HEK293T (cell line): ENCODE results near the gene INHBC.
"Not testable (repeated sequence)": the region's sequence is repeated elsewhere in the genome, so short reads cannot be mapped to it uniquely, and the experiment has no call there.

Source experiments
- CTCF ChIA-PET: fragments of 350-600 bp; formaldehyde crosslinking; extraction: SDS; loops from one replicate; lab custom pipeline; 2021; ENCODE audit warnings: antibody characterized with exemption, inconsistent platforms; lab: Yijun Ruan, JAX
- POLR2A ChIA-PET: fragments of 350-600 bp; formaldehyde crosslinking; extraction: SDS; loops from one replicate; lab custom pipeline; 2020; ENCODE audit warnings: antibody characterized with exemption, inconsistent platforms; lab: Yijun Ruan, JAX
- DNase-seq: peaks from one replicate; pipeline ENCODE4 v3.0.0; 2012; ENCODE audit warnings: mixed read lengths; ENCODE audit errors: extremely low spot score
- ARNT ChIP-seq: fragments of 450-650 bp; IDR thresholded peaks from 2 replicates; pipeline ENCODE4 v1.6.1; 2017; ENCODE audit warnings: mild to moderate bottlenecking
- BHLHE40 ChIP-seq: fragments of 450-650 bp; IDR thresholded peaks from 2 replicates; pipeline ENCODE4 v1.6.1; 2016; ENCODE audit warnings: mild to moderate bottlenecking, moderate library complexity, borderline replicate concordance
- CTBP1 ChIP-seq: fragments of 450-650 bp; IDR thresholded peaks from 2 replicates; pipeline ENCODE4 v1.6.1; 2016; ENCODE audit warnings: borderline replicate concordance
- ELF4 ChIP-seq: fragments of 450-650 bp; IDR thresholded peaks from 2 replicates; pipeline ENCODE4 v1.6.1; 2017; ENCODE audit warnings: antibody characterized with exemption
- FOXA1 ChIP-seq: fragments of 450-650 bp; IDR thresholded peaks from 2 replicates; pipeline ENCODE4 v1.6.1; 2016; ENCODE audit warnings: mild to moderate bottlenecking
- FOXK2 ChIP-seq: fragments of 450-650 bp; IDR thresholded peaks from 2 replicates; pipeline ENCODE4 v1.6.1; 2016; ENCODE audit warnings: mild to moderate bottlenecking
- FOXM1 ChIP-seq: fragments of 450-650 bp; IDR thresholded peaks from 2 replicates; pipeline ENCODE4 v1.6.1; 2017; ENCODE audit warnings: mild to moderate bottlenecking, borderline replicate concordance
- HDGF ChIP-seq: fragments of 450-650 bp; IDR thresholded peaks from 2 replicates; pipeline ENCODE4 v1.6.1; 2017; ENCODE audit warnings: antibody characterized with exemption, borderline replicate concordance
- L3MBTL2 ChIP-seq: fragments of 450-650 bp; conservative IDR thresholded peaks from 2 replicates; pipeline ENCODE4 v1.6.1; 2016; ENCODE audit warnings: mild to moderate bottlenecking
- LEF1 ChIP-seq: fragments of 450-650 bp; IDR thresholded peaks from 2 replicates; pipeline ENCODE4 v1.6.1; 2017; ENCODE audit warnings: mild to moderate bottlenecking, borderline replicate concordance
- NFRKB ChIP-seq: fragments of 450-650 bp; IDR thresholded peaks from 2 replicates; pipeline ENCODE4 v1.6.1; 2016; ENCODE audit warnings: mild to moderate bottlenecking, moderate library complexity
- SP1 ChIP-seq: fragments of 450-650 bp; IDR thresholded peaks from 2 replicates; pipeline ENCODE4 v1.6.1; 2017
- SUZ12 ChIP-seq: fragments of 450-650 bp; IDR thresholded peaks from 2 replicates; pipeline ENCODE4 v1.6.1; 2016; ENCODE audit warnings: mild to moderate bottlenecking
- TARDBP ChIP-seq: fragments of 450-650 bp; IDR thresholded peaks from 2 replicates; pipeline ENCODE4 v1.6.1; 2016
- ZNF384 ChIP-seq: fragments of 450-650 bp; IDR thresholded peaks from 2 replicates; pipeline ENCODE4 v1.6.1; 2016
- TF ChIP-seq, protein P1 (sequence below): fragments of 450-650 bp; IDR thresholded peaks from 2 replicates; pipeline ENCODE4 v1.6.1; 2016

INHBC gene

DNA sequence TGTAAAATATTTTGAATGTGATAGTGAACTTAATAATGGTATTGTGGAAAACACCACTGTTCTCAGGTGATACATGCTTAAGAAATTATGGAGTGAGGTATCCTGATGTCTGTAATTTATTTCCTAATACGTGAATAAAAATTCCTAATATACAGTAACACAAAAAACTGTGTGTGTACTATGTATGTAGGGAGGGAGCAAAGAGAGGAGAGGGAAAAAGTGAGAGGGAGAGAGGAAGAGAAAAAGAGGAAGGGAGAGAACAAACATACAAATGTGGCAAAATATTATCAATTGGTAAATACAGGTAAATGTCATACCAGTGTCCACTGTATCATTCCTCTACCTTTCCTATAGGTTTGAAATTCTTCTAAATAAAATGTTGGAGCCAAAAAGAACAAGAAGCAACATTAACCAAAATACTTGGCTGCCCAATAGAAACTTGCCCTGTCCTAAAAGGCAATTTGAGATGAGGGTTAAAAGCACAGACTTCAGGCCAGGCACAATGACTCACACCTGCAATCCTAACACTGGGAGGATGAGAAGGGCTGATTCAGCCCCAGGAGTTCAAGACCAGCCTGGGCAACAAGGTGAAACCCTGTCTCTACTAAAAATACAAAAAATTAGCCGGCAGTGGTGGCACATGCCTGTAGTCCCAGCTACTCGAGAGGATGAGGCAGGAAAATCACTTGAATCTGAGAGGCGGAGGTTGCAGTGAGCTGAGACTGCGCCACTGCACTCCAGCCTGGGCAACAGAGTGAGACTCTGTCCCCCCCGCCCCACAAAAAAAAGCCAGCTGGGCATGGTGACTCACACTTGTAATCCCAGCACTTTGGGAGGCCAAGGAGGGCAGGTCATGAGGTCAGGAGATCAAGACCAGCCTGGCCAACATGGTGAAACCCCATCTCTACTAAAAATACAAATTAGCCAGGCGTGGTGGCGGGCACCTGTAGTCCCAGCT is 18.3 kb upstream of the INHBC start:
- ChIA-PET CTCF (no interaction called here), POLR2A (interaction anchor here (1.2 to 1.6 kb wide), 2 partner anchors 36 to 39 kb away, joined by 3 read pairs; partner anchors contain the start of gene INHBE)
- TF ChIP-seq ARNT, result no peak
- no peak for TF ChIP-seq BHLHE40
- no peak for TF ChIP-seq LEF1
- TF ChIP-seq NFRKB, result no peak
- no peak for TF ChIP-seq HDGF
- TF ChIP-seq, protein P1, sequence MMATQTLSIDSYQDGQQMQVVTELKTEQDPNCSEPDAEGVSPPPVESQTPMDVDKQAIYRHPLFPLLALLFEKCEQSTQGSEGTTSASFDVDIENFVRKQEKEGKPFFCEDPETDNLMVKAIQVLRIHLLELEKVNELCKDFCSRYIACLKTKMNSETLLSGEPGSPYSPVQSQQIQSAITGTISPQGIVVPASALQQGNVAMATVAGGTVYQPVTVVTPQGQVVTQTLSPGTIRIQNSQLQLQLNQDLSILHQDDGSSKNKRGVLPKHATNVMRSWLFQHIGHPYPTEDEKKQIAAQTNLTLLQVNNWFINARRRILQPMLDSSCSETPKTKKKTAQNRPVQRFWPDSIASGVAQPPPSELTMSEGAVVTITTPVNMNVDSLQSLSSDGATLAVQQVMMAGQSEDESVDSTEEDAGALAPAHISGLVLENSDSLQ, result no peak
- TF ChIP-seq FOXM1, result no peak
- TF ChIP-seq CTBP1, result no peak
- no peak for DNase-seq

DNA sequence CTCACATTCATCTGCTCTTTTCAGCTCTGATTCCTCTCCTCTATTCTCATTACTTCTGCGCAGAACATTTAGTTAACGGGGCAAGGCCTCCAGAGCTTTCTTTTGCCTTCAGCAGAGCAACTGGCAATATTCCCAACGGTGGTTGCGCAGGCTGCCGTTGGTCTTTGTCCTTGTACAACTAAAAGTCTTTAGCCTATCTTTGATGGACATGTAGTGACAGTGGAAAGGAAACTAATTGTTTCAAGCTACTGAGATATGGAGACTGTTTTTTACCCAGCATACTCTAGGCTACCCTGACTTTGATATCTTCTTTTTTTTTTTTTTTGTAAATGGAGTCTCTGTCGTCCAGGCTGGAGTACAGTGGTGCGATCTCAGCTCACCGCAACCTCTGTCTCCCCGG is 16.3 kb upstream of the INHBC start:
- TF ChIP-seq FOXM1 (no peak), SP1 (no peak), CTBP1 (no peak), NFRKB (no peak), SUZ12 (no peak)
- POLR2A ChIA-PET, result interaction anchor here (1.0 to 1.1 kb wide), 2 partner anchors 8 to 12 kb away, joined by 4 read pairs; no protein-coding TSS in a partner anchor
- DNase-seq, result no peak
- CTCF ChIA-PET, result interaction anchor here (0.7 to 1.2 kb wide), 2 partner anchors 9 to 84 kb away, joined by 3 to 5 read pairs; no protein-coding TSS in a partner anchor

DNA sequence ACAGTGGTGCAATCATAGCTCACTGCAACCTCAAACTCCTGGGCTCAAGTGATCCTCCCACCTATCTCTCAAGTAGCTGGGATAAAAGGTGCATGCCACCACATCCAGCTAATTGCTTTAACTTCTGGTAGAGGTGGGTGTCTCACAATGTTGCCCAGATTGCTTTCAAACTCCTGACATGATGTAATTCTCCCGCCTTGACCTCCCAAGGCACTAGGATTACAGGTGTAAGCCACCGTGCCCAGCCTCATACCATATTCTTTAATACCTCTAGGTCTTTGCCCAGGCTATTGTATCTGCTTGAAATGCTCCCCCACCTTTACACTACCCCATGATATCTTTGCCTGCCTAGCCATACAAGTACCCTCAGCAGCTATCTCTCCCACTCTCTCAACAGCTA is 15.1 kb upstream of the INHBC start:
- no peak for DNase-seq
- ChIA-PET CTCF (no interaction called here), POLR2A (interaction anchor here (1.0 to 1.1 kb wide), 3 partner anchors 9 to 11 kb away, joined by 3 to 4 read pairs (median 3); no protein-coding TSS in a partner anchor)
- no peak for TF ChIP-seq NFRKB
- no peak for TF ChIP-seq HDGF
- TF ChIP-seq ELF4, result no peak
- no peak for TF ChIP-seq FOXK2
- TF ChIP-seq TARDBP, result no peak
- no peak for TF ChIP-seq SP1
- TF ChIP-seq ZNF384, result no peak

DNA sequence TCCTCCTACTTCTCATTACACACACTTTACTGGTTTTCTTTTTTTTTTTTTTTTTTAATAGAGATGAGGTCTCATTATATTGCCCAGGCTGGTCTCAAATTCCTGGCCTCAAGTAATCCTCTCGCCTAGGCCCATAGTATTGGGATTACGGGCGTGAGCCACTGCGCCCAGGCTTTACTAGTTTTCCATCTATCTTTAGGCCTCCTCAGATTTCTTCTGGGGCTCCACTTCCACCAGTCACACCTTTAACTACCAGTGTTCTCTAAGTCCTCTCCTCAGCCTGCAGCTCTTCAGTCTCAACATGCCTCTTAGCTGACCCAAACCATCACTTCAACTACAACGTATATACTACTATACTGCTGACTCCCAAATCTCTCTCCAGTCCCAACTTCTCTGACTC is 14.1 kb upstream of the INHBC start:
- CTCF ChIA-PET, result no interaction called here

DNA sequence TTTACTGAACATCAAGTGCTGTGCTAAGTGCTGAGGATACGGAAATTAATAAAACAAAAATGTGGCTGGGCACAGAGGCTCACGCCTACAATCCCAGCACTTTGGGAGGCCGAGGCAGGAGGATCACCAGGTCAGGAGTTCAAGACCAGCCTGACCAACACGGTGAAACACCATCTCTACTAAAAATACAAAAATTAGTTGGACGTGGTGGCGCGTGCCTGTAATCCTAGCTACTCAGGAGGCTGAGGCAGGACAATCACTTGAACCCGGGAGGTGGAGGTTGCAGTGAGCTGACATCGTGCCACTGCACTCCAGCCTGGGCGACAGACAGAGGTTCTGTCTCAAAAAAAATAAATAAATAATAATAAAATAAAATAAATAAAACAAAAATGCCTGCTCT is 7.6 kb upstream of the INHBC start:
- DNase-seq, CTCF ChIA-PET: not testable (repeated sequence)
- POLR2A ChIA-PET, result interaction anchor here (3.7 kb wide), 1 partner anchor 28 kb away, joined by 27 read pairs; the partner anchor contains the start of gene INHBE

More for the DNA sequence above, 14.1 kb upstream of the INHBC start:
- no peak for DNase-seq
- no peak for TF ChIP-seq SUZ12
- no peak for TF ChIP-seq FOXA1
- TF ChIP-seq ARNT, result no peak
- no peak for TF ChIP-seq LEF1
- no peak for TF ChIP-seq ZNF384
- POLR2A ChIA-PET, result interaction anchor here (1.3 kb wide), 1 partner anchor 10 kb away, joined by 4 read pairs; no protein-coding TSS in a partner anchor

DNA sequence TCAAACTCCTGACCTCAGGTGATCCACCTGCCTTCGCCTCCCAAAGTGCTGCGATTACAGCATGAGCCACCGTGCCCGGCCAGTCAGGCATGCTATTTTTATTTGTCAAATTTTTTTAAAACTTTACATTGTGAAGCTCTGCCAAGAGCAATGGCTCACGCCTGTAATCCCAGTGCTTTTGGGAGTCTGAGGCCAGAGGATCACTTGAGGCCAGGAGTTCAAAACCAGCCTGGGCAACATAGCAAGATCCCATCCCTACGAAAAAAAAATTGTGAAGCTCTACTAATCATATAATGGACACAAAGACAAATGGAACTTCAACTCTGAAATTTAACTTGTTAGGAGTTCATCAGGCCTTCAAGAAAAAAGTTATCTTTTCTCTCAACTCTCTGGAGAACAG is 5.6 kb upstream of the INHBC start:
- TF ChIP-seq ZNF384 (no peak), SP1 (no peak), TARDBP (no peak), HDGF (no peak)
- ChIA-PET POLR2A (interaction anchor here (2.9 to 3.7 kb wide), 2 partner anchors 23 to 26 kb away, joined by 23 to 27 read pairs; partner anchors contain the start of gene INHBE), CTCF (interaction anchor here (0.6 to 0.9 kb wide), 2 partner anchors 24 to 27 kb away, joined by 4 to 10 read pairs; no protein-coding TSS in a partner anchor)
- no peak for DNase-seq

DNA sequence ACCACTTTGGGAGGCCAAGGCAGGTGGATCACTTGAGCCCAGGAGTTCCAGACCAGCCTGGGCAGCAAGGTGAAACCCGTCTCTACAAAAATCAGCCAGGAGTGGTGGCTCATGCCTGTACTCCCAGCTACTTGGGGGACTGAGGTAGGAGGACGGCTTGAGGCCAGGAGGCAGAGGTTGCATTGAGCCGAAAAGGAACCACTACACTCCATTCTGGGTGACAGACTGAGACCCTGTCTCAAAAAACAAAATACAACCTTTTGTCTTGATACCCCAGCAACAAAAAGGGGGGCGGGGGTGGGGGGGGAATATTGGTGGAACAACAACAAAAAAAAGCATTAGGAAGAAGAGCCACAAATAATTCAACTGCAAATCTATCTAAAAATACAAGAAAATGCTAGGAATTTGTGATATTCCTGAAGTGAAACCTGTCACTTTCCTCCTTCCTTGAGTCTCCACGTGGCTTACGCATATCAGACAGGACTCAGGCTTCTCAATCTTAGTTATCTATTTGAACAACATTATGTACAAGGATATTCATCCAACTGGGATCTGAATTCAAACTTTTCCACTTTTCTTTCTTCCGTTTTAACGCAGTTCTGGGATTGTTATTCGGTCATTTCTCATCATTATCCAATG is 5.0 kb upstream of the INHBC start:
- CTCF ChIA-PET, result interaction anchor here (0.8 to 1.1 kb wide), 4 partner anchors 23 to 88 kb away, joined by 3 to 4 read pairs (median 4); partner anchors contain the start of gene INHBE
- TF ChIP-seq BHLHE40, result no peak
- no peak for TF ChIP-seq CTBP1
- TF ChIP-seq HDGF, result no peak
- TF ChIP-seq SP1, result no peak
- no peak for TF ChIP-seq ELF4
- no peak for TF ChIP-seq ARNT
- TF ChIP-seq FOXK2, result no peak
- TF ChIP-seq SUZ12, result no peak
- TF ChIP-seq LEF1, result no peak
- no peak for TF ChIP-seq NFRKB
- no peak for TF ChIP-seq FOXA1
- TF ChIP-seq, protein P1, result no peak
- TF ChIP-seq L3MBTL2, result no peak
- POLR2A ChIA-PET, result interaction anchor here (0.7 to 3.7 kb wide), 12 partner anchors 8 to 130 kb away, joined by 3 to 27 read pairs (median 4); partner anchors contain the start of gene INHBE
- no peak for DNase-seq
